ENCODE results near the gene RASGRF1.

DNA sequence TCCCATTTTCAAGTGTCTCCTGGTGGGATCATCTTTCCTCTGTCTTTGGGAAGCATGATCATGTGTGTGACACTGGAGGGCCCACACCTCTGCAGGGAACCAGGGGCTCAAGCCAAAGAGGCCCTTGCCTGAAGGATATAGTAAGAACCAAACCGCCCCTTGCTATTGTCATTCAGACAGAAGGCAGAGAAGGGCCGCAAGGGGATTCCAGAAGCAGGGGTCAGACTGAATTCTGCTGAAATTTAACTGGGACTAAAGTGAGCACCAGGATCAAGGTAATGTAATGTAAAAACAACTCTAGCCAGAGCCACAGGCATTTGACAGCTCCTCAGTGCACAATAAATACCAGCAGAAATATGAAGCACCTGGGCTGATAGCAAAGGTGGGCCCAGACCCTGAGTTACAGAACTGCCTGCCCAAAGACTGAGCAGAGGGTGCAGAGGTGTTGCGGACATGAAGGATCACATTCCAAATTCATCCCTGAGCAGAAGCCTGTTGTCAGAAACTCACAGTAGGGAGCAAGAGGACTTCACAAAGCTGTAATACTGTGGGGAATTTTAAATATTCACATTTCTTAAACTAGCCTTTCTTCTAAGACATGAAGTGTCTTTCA is 46.0 kb upstream of the RASGRF1 start:
- TF ChIP-seq, protein P1, sequence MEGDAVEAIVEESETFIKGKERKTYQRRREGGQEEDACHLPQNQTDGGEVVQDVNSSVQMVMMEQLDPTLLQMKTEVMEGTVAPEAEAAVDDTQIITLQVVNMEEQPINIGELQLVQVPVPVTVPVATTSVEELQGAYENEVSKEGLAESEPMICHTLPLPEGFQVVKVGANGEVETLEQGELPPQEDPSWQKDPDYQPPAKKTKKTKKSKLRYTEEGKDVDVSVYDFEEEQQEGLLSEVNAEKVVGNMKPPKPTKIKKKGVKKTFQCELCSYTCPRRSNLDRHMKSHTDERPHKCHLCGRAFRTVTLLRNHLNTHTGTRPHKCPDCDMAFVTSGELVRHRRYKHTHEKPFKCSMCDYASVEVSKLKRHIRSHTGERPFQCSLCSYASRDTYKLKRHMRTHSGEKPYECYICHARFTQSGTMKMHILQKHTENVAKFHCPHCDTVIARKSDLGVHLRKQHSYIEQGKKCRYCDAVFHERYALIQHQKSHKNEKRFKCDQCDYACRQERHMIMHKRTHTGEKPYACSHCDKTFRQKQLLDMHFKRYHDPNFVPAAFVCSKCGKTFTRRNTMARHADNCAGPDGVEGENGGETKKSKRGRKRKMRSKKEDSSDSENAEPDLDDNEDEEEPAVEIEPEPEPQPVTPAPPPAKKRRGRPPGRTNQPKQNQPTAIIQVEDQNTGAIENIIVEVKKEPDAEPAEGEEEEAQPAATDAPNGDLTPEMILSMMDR (IDR thresholded peaks at IDR 0.05 in 8 of 11, conservative IDR thresholded peaks at IDR 0.05 in 3 of 11) = no peak
- TF ChIP-seq POLR2A (IDR thresholded peaks at IDR 0.05) (no peak), POLR2AphosphoS5 (IDR thresholded peaks at IDR 0.05) (no peak)

Measured in spleen (tissue), 7 donors.